A172 (cell line): ENCODE measurements around the gene RHOU. TPM values are rescaled to one million over a fixed set of nuclear protein-coding genes. Genes with fewer than 3 reads are reported as not detected.
"Not testable (repeated sequence)": the region's sequence is repeated elsewhere in the genome, so short reads cannot be mapped to it uniquely, and the experiment has no call there.

ENCODE experiments used
- DNase-seq: peaks from one replicate; pipeline ENCODE4 v3.0.0-alpha.2; 2015; ENCODE audit warnings: low spot score
- total RNA-seq: library from RNA; depleted of rRNA; stranded (reverse); fragments of >200 nt; shearing (Covaris generic); gene quantifications from 2 replicates; pipeline ENCODE4 v1.2.3, GENCODE V29; 2014; rRNA removed

Gene RHOU
- 1.8 and 2.6 TPM in 2 replicates for total RNA-seq

- DNase-seq: peak; percentile 30
These were observed at the start of gene RHOU for GRCh38 chr1:228734881-228735801. RHOU (plus strand) TSS chr1:228735479; CDS start chr1:228735743, 264 bp downstream.

DNA sequence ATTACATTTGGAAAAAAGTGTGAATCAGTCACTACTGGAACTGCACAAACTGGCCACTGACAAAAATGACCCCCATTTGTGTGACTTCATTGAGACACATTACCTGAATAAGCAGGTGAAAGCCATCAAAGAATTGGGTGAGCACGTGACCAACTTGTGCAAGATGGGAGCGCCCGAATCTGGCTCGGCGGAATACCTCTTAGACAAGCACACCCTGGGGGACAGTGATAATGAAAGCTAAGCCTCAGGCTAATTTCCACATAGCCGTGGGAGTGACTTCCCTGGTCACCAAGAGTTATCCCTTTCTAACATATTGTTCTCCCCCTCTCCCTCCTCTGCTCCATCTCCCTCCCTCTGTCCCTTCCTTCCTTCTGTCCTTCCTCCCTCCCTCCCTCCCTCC lies 47.7 kb upstream of the RHOU start:
- DNase-seq: no peak

GRCh38 chr1:228689255-228689654 lies 46.0 kb upstream of the RHOU start:
- no peak for DNase-seq

DNA sequence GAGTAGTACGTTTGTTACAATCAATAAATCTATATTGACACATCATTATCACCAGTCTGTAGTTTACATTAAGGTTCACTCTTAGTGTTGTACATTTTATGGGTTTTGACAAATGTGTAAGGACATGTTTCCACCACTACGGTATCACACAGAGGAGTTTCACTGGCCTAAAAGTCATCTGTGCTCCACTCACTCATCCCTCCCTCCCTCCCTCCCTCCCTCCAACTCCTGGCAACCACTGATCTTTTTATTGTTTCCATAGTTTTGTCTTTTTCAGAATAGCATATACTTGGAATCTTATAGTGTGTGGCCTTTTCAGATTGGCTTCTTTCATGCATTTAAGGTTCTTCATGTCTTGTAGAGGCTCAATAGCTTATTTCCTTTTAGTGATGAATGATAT lies 44.1 kb upstream of the RHOU start:
- DNase-seq: no peak

- peak; percentile 67 for DNase-seq
These were observed 43.4 kb upstream of the RHOU start for GRCh38 chr1:228691926-228692325.

DNA sequence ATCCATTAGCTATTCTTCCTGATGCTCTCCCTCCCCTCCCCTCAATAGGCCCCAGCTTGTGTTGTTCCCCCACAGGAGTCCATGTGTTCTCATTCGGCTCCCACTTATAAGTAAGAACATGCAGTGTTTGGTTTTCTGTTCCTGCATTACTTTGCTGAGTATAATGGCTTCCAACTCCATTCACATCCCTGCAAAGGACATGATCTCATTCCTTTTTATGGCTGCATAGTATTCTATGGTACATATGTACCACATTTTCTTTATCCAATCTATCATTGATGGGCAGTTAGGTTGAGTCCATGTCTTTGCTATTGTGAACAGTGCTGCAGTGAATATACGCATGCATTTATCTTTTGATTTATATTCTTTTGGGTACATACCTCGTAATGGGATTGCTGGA lies 40.8 kb upstream of the RHOU start:
- not testable (repeated sequence) for DNase-seq

GRCh38 chr1:228695015-228695955 lies 40.0 kb upstream of the RHOU start:
- DNase-seq: peak; percentile 46

GRCh38 chr1:228697207-228698016 lies 37.9 kb upstream of the RHOU start:
- peak; percentile 52 for DNase-seq

GRCh38 chr1:228698017-228698329 lies 37.3 kb upstream of the RHOU start:
- no peak for DNase-seq

DNA sequence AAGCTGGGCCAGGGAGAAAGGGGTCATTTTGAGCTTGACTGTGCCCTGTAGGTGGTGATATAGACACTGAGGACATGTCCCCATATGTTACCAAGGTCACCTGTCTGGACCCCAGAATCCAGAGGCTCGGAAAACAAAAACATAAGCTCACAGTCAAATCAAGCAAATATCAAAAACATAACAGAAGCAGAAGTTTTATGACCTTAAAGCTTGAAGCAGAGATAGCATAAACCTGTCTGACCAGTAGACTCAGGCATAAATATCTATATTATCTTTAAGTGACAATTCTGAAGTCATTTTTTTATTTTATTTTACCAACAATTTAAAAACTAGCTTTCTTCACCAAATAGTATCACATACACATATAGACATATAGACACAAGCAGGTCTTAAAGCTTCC lies 32.8 kb upstream of the RHOU start:
- DNase-seq: no peak

GRCh38 chr1:228706305-228706704 lies 29.0 kb upstream of the RHOU start:
- DNase-seq: no peak

- DNase-seq: no peak
These were observed 18.2 kb upstream of the RHOU start for GRCh38 chr1:228717081-228717480.

DNA sequence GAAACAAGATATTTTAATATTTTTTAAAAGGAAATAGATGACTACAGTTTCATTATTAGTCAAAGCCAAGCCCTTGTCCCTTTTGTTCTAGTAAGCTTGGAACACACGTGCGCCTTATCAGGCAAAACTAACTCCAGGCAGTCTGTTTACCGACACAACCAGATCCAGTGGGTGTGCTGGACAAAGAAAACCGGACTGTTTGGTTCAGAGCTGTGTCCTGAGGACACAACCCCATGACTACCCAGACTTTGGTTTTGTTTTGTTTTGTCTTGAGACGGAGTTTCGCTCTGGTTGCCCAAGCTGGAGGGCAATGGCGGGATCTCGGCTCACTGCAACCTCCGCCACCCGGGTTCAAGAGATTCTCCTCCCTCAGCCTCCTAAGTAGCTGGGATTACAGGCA lies 13.9 kb upstream of the RHOU start:
- DNase-seq: no peak

DNA sequence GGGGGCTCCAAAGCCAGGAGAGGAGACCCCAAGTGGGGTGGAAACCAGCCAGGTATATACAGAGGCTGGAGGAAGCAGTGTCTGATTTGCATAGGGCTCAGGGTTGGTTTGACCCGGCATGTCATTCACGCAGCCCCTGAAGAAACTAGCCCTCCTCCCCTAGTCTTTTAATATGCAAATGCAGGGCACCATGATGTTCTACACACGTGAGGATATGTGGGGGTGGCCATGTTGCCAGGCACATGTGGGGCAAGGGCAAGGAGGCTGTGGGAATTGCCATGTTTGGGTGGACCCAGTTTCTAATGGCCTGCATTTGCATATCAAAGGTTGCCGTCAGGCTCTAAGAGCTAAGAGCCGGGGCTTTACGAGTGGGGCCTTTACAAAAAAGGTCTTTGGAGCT lies 12.0 kb upstream of the RHOU start:
- no peak for DNase-seq

DNA sequence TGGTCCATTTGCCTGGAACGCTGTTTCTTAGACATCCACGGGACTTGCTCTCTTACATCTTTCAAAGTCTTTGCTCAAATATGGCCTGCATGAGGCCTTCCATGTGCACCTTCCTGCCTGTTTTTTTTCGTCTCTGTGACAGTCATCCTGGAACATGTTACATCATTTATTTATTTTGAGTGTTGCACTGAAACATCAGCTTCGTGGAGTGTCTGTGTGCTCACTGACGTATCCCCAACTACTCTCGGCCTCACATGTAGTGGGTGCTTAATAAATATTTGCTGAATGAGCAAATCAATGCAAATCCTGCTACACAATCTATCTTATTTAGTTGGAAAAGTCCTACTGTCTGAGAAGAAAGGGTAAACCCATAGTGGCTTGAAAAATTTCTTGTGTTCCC lies 11.4 kb upstream of the RHOU start:
- DNase-seq: no peak

DNA sequence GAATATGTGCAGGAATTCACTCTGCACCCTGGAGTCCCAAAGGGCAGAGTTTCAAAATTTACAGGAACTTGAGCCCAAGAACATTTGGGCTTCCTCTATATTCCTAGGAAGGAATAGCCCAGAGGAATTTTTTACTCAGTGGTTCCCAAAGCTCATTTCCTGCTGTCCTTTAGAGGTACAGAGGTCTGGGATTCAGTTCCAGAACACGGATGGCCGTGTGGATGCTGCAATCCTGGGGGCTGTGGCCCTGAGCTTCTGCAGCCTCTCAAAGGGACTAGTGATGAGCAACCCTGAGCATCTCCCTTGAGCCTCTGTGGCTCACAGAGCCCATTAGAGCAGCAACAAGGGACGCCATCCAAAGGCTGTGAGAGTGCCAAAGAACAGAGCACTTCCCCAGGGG lies 10.1 kb upstream of the RHOU start:
- no peak for DNase-seq

GRCh38 chr1:228727681-228728171 lies 7.6 kb upstream of the RHOU start:
- DNase-seq: no peak

- DNase-seq: no peak
These were observed 2.9 kb upstream of the RHOU start for GRCh38 chr1:228732426-228732825.

DNA sequence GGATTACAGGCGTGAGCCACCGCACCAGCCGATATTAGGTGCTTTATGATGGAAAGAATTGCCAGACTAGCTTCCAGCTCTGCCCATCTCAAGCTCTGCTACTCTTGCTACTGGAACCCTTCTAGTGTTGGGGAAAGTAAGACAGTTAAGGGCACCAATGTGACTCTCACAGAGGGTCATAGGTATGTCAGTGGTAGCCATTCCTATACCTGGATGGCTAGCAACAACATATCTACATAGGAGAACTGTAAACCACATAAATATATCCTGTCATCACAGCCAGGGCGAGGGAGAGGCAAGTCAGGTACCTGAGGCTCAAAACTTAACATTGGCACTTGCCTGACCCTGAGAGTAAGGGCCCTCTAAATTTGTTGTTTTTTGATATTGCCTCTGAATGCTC lies 1.7 kb upstream of the RHOU start:
- DNase-seq: no peak

DNA sequence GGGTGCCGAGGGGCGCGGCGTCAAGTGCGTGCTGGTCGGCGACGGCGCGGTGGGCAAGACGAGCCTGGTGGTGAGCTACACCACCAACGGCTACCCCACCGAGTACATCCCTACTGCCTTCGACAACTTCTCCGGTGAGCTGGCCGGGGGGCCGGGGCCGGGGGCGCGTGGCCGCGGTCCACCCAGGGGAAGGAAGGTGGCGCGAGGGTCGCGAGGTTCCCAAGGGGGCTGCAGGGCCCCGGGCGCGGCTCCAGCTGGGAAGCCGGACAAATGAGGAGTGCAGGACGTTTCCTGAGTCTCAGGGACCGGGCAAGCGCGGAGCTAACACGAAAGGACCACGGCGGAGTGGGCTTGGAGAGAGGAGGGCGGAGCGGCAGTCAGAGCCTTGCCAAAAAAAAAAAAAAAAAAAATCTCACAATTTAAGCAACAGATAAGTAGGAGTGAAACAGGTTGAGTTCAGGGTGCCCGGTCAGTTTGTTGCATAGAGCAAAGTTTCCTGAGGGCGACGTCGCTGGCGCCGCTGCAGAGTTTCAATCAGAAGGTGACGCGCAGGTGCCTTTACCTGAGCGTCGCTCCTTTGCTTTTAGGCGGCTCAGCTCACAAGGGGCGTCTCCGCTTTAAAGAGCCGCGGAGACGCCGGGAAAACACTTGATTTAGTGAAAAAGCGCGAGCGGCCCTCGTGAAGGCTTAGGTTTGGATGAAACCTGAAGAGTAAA lies 750 bp downstream of the RHOU start:
- DNase-seq: no peak

DNA sequence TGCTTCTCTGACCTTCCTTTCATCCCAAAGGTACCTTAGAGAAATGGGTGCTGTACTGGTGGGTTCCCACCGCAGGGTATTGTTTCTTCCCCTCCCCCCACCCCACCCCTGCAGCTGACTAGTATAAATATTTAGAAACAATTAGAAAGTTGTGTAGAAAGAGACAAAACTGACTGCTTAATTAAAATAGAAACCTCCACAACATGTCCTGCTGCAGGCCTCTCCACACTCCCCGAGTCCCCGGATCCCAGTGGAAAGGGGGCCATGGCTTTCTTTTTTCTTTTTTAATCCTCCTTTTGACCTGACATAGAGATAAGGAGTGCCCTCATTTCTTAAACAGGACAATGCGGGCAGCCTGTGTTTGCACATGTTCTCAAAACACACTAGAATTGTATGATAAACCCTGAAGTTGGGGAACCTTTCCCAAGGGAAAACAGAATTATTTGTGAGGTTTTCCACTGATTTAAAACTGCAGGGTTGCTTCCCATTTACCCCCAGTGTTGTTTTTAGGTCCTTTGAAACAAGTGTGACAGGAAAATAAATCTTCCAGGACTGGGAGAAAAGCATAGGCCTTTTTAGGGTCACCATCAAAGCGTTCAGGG lies 1.7 kb downstream of the RHOU start:
- no peak for DNase-seq
